Neural cell (in vitro differentiated cells): Measurements from ENCODE around the gene KIF27. TPM values are rescaled to one million over a fixed set of nuclear protein-coding genes. Genes with fewer than 3 reads are reported as not detected.

ENCODE experiments used
- H2AFZ ChIP-seq: fragments of 200-600, 300-800 bp; sonication (generic), shearing (Covaris generic); 2 replicates; pipeline ENCODE4 v1.6.0; 2014; ENCODE audit warnings: low read depth, mild to moderate bottlenecking, antibody characterized with exemption, low read length, moderate library complexity
- H3F3A ChIP-seq: fragments of 200-600 bp; shearing (Covaris generic); 2 replicates; pipeline ENCODE4 v1.6.1; 2016; ENCODE audit warnings: mild to moderate bottlenecking, moderate library complexity, mixed read lengths, antibody characterized with exemption, low read length; ENCODE audit not compliant: insufficient read depth, poor library complexity, severe bottlenecking
- H3K27ac ChIP-seq: fragments of 200-600, 300-800 bp; sonication (generic), shearing (Covaris generic); 2 replicates; pipeline ENCODE4 v1.5.1; 2014; ENCODE audit warnings: mild to moderate bottlenecking, low read length, moderate library complexity
- H3K27me3 ChIP-seq: fragments of 300-800, 200-600 bp; sonication (generic), shearing (Covaris generic); 2 replicates; pipeline ENCODE4 v1.6.0; 2014; ENCODE audit warnings: mild to moderate bottlenecking, low read depth, low read length, moderate library complexity; ENCODE audit not compliant: insufficient read depth
- H3K36me3 ChIP-seq: fragments of 300-800, 200-600 bp; sonication (generic), shearing (Covaris generic); 2 replicates; pipeline ENCODE4 v1.5.1; 2014; ENCODE audit warnings: mild to moderate bottlenecking, antibody characterized with exemption, low read length, moderate library complexity; ENCODE audit not compliant: insufficient read depth
- H3K4me2 ChIP-seq: fragments of 300-800, 200-600 bp; sonication (generic), shearing (Covaris generic); 2 replicates; pipeline ENCODE4 v1.6.0; 2014; ENCODE audit warnings: mild to moderate bottlenecking, low read length
- H3K4me3 ChIP-seq: fragments of 300-800, 200-600 bp; sonication (generic), shearing (Covaris generic); 2 replicates; pipeline ENCODE4 v1.5.1; 2014; ENCODE audit warnings: mild to moderate bottlenecking, low read length, moderate library complexity
- H3K79me2 ChIP-seq: fragments of 200-600 bp; shearing (Covaris generic); replicated peaks from 2 replicates; pipeline ENCODE4 v1.6.0; 2014; ENCODE audit warnings: mild to moderate bottlenecking, low read length, moderate library complexity; ENCODE audit not compliant: insufficient read depth
- H3K9ac ChIP-seq: fragments of 300-800, 200-600 bp; sonication (generic), shearing (Covaris generic); 2 replicates; pipeline ENCODE4 v1.6.1; 2016; ENCODE audit warnings: mild to moderate bottlenecking, low read length, mixed read lengths
- H3K9me2 ChIP-seq: fragments of 200-600 bp; shearing (Covaris generic); 2 replicates; pipeline ENCODE4 v1.6.1; 2016; ENCODE audit warnings: mild to moderate bottlenecking, low read length, mixed read lengths; ENCODE audit not compliant: insufficient read depth
- H3K9me3 ChIP-seq: fragments of 200-600, 300-800 bp; sonication (generic), shearing (Covaris generic); 2 replicates; pipeline ENCODE4 v1.6.1; 2016; ENCODE audit warnings: mild to moderate bottlenecking, mixed run types, low read length, moderate library complexity, mixed read lengths
- H4K20me1 ChIP-seq: fragments of 200-600 bp; shearing (Covaris generic); 2 replicates; pipeline ENCODE4 v1.6.1; 2016; ENCODE audit warnings: mild to moderate bottlenecking, mixed run types; ENCODE audit not compliant: insufficient read depth
- CTCF ChIP-seq: fragments of 450-650 bp; IDR thresholded peaks from 2 replicates; pipeline ENCODE4 v1.5.1; 2014; ENCODE audit warnings: antibody characterized with exemption, mild to moderate bottlenecking, moderate library complexity; ENCODE audit not compliant: poor library complexity, severe bottlenecking
- EP300 ChIP-seq: fragments of 450-650 bp; conservative IDR thresholded peaks from 2 replicates; pipeline ENCODE4 v1.6.1; 2014; ENCODE audit warnings: antibody characterized with exemption, mild to moderate bottlenecking, moderate library complexity; ENCODE audit not compliant: poor library complexity, severe bottlenecking
- EZH2 ChIP-seq: fragments of 200-600, 300-800 bp; shearing (Covaris generic), sonication (generic); IDR thresholded peaks from 2 replicates; pipeline ENCODE4 v1.6.1; 2014; ENCODE audit warnings: antibody characterized with exemption, low read length, borderline replicate concordance, mild to moderate bottlenecking; ENCODE audit not compliant: insufficient read depth, poor library complexity, severe bottlenecking
- MXI1 ChIP-seq: fragments of 450-650 bp; conservative IDR thresholded peaks from 2 replicates; pipeline ENCODE4 v1.6.1; 2014; ENCODE audit warnings: antibody characterized with exemption, mild to moderate bottlenecking; ENCODE audit not compliant: poor library complexity, severe bottlenecking
- POLR2AphosphoS5 ChIP-seq: IDR thresholded peaks from 2 replicates; pipeline ENCODE4 v1.6.1; 2012
- RAD21 ChIP-seq: fragments of 450-650 bp; conservative IDR thresholded peaks from 2 replicates; pipeline ENCODE4 v1.6.1; 2014; ENCODE audit warnings: antibody characterized with exemption, mild to moderate bottlenecking, moderate library complexity
- REST ChIP-seq: IDR thresholded peaks from 2 replicates; pipeline ENCODE4 v1.6.1; 2012; ENCODE audit warnings: borderline replicate concordance
- SMC3 ChIP-seq: fragments of 450-650 bp; conservative IDR thresholded peaks from 2 replicates; pipeline ENCODE4 v1.6.1; 2014; ENCODE audit warnings: antibody characterized with exemption, mild to moderate bottlenecking, moderate library complexity; ENCODE audit not compliant: poor library complexity
- TAF1 ChIP-seq: IDR thresholded peaks from 2 replicates; pipeline ENCODE4 v1.6.1; 2012; ENCODE audit warnings: low read depth
- polyA plus RNA-seq: library from polyadenylated mRNA; depleted of rRNA; stranded (reverse); fragments of >200 nt; gene quantifications from 2 replicates; pipeline ENCODE4 v1.2.3, GENCODE V29; 2014

Gene KIF27
- polyA plus RNA-seq, 1 donor from 2014 or later = 7.1 TPM

- H3K9me2 ChIP-seq = no peaks in the 10 kb centered on the region
- H3K9me3 ChIP-seq = no peaks in the 10 kb centered on the region
- no peaks in the 10 kb centered on the region for H3K36me3 ChIP-seq
- TF ChIP-seq EZH2 (no peak), SMC3 (no peak), TAF1 (no peak), RAD21 (no peak), MXI1 (no peak), EP300 (no peak), POLR2AphosphoS5 (no peak), CTCF (no peak), REST (no peak)
- no peak overlapping the region for H2AFZ ChIP-seq
- H3K9ac ChIP-seq = no peak overlapping the region
- H3K79me2 ChIP-seq = no peaks in the 10 kb centered on the region
- H3K27me3 ChIP-seq = no peaks in the 10 kb centered on the region
- no peaks in the 10 kb centered on the region for H3F3A ChIP-seq
- no peaks in the 10 kb centered on the region for H4K20me1 ChIP-seq
- no peak overlapping the region for H3K27ac ChIP-seq
- H3K4me3 ChIP-seq = no peak overlapping the region
- no peak overlapping the region for H3K4me2 ChIP-seq
These were observed 11.6 kb upstream of the KIF27 start for GRCh38 chr9:83932851-83933250.

- Histone ChIP-seq H3K9ac (no peak overlapping the region), H3F3A (no peaks in the 10 kb centered on the region), H3K27me3 (no peaks in the 10 kb centered on the region)
These were observed 10.8 kb upstream of the KIF27 start for GRCh38 chr9:83932011-83932410.

More at GRCh38 chr9:83932011-83932410, 10.8 kb upstream of the KIF27 start:
- no peaks in the 10 kb centered on the region for H3K79me2 ChIP-seq
- H4K20me1 ChIP-seq = no peaks in the 10 kb centered on the region
- TF ChIP-seq REST (no peak), CTCF (no peak), TAF1 (no peak), EZH2 (no peak), POLR2AphosphoS5 (no peak), EP300 (no peak), RAD21 (no peak), SMC3 (no peak)
- H2AFZ ChIP-seq = no peak overlapping the region
- no peak overlapping the region for H3K4me2 ChIP-seq
- H3K9me3 ChIP-seq = no peaks in the 10 kb centered on the region
- H3K36me3 ChIP-seq = no peaks in the 10 kb centered on the region
- no peak overlapping the region for H3K27ac ChIP-seq
- no peak overlapping the region for H3K4me3 ChIP-seq
- H3K9me2 ChIP-seq = no peaks in the 10 kb centered on the region
